GM18508 (cell line): ENCODE results near the gene BCKDHB.

ENCODE experiments used
- ATAC-seq: cut with Tn5 transposase; IDR thresholded peaks from one replicate; pipeline ENCODE4 v1.9.1; 2021; ENCODE audit warnings: moderate number of reproducible peaks; ENCODE audit not compliant: insufficient read depth, unreplicated experiment

BCKDHB gene

GRCh38 chr6:80145921-80146320 is 39.5 kb downstream of the BCKDHB start:
- no peak for ATAC-seq

GRCh38 chr6:80148220-80148619 is 41.7 kb downstream of the BCKDHB start:
- ATAC-seq, result no peak

DNA sequence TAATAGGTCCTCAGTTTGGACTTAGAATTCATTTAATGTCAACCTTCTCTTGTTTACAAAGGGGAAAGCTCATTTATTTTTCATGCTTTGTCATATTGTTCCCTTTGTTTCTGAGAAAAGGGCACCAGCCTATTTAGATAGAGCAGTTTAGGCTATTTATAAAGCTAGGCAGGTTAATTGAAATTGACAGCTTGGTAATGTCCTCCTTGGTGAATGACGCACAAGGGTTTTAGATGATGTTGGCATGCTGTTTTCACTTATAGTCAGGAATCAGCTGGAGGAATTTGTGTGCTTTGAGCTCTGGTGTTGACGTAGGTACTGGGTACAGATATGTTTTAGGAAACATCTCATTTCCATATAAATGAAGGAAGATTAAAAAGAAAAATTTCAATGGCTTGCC is 45.2 kb downstream of the BCKDHB start:
- ATAC-seq, result no peak

DNA sequence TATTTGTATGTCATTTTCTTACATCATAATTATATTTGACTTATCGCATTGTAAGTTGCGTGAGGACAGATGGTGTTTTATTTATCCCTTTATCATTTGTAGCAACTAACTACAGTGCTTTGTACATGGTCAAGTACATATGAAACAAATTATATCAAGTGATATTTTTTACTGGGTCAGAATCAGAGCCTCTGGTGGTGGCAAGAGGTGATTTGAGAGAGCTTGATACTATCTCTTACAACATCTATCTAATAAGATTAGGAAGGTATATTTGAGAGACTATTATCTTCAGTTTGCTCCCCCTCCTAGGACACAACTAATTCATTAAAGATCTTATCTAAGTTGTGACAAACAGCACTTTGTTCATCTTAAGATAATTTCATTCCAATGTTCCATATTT is 47.7 kb downstream of the BCKDHB start:
- ATAC-seq, result no peak

GRCh38 chr6:80156221-80156620 is 49.8 kb downstream of the BCKDHB start:
- ATAC-seq, result no peak

GRCh38 chr6:80158478-80158989 is 52.1 kb downstream of the BCKDHB start:
- no peak for ATAC-seq

GRCh38 chr6:80161434-80161833 is 55.0 kb downstream of the BCKDHB start:
- ATAC-seq, result no peak

GRCh38 chr6:80163754-80164187 is 57.3 kb downstream of the BCKDHB start:
- ATAC-seq, result peak; percentile 79

DNA sequence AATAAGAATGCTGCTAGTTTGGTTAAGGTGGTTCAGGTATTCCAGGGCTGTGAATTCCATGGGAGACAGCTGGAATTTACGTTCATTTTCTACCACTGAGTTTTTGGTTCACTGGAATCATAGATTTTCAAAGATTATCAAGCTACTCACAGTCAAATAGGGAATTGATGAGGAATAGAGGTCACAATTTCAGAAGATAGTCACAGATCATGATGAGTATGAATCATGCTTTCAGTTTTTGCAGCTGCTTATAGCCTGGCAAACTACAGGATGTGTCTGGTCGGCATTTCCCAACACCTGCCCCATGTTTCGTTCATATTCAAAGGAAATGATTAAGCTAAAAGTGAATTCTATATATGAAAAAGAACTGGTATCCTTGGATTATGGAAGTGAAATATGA is 58.7 kb downstream of the BCKDHB start:
- ATAC-seq, result peak; percentile 91

DNA sequence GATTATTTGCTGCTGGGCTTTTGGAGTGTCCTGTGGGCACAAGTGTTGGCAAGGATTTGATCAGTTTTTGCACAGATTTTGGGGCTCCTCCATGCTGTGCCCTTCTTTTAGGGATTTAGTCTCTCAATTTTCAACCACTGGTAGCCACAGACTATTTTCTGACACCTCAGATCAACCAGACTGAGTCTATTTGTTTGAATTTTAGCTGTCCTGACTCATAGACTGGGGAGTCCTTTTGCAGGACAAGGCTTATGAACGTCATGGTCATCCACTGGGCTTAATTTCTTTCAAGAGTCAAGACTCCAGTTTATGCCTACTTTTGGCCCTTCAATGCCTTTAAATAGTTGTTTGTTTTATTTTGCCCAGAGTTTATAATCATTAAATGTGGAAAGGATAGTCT is 59.3 kb downstream of the BCKDHB start:
- ATAC-seq, result no peak

- ATAC-seq, result no peak
Observed at GRCh38 chr6:80170433-80170832, 64.0 kb downstream of the BCKDHB start.

- no peak for ATAC-seq
Observed at GRCh38 chr6:80173411-80173810, 66.9 kb downstream of the BCKDHB start.

DNA sequence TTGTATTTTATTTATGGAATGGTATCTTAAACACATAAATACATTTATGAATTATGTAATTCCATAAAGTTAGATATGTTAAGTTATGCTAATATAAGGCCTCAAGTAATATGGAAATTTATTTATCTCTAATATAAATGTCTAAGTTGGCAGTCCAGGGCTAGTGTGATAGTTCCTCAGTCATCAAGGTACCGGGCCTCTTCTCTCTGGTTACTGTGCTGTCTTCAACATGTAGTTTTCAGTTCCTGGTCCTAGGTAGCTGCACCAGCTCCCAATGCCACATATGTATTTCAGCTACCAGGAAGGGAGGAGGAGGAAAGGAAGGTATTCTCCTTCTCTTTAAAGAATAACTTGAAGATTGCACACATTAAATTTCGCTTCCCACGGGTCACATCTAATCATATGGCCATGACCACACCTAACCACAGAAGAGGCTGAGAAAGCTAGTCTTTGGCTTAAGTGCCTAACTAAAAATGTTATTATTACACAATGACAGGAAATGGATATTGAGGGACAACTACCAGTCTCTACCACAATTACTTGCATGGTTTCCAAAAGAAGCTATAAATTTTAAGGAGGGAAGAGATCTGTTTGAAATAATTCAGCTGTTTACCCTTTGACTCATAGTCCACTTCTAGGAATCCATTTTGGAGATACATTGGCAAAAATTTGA is 68.6 kb downstream of the BCKDHB start:
- ATAC-seq, result no peak

GRCh38 chr6:80179695-80180094 is 73.2 kb downstream of the BCKDHB start:
- no peak for ATAC-seq

DNA sequence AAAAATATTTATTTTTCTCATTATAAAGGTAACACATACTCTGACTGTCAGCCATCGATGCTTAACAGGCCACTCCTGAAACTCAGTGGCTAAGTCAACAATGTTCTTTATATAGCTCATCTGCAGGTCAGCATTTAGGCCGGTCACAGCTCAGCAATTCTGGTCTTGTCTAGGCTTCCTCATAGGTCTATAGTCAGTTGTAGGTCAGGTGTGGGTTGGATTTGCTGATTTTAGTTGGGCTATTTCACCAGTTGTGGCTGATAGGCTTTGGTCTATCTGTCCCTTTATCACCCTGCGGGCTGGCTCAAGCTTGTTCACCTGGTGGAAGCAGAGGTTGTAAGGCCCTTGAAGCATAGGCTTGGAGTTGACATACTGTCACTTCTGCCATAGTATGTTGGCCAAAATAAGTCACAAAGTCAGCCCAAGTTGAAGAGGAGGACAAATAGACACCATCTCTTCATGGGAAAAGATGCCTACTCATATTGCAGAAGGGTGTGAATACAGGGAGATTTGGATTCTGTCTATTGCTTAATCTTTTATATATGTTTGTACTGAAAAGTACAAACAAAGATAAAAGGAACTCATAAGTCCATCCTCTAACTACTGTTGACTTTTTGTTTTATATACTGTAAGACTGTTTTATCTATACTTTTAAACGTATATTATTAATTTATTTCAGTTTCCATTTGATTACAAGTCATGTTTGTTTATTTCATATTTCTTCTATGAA is 75.0 kb downstream of the BCKDHB start:
- ATAC-seq, result peak; percentile 74

DNA sequence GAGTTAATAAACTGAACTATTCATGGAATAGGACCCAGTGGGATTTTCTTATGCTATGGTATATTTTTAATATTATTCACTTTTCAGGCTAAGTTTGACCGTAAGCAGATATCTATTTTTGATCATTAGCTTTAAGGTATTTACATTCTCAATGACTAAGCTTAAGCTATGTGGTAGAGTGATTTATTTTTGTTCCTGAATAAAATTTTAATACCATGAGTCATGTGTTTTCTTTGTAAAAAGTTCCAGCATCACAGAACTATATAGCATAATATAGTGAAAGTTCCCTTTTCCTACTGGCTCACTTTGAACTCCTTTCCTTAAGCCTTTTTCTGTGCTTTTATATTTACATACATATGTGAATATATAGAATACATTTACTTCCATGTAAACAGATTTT is 75.8 kb downstream of the BCKDHB start:
- no peak for ATAC-seq

DNA sequence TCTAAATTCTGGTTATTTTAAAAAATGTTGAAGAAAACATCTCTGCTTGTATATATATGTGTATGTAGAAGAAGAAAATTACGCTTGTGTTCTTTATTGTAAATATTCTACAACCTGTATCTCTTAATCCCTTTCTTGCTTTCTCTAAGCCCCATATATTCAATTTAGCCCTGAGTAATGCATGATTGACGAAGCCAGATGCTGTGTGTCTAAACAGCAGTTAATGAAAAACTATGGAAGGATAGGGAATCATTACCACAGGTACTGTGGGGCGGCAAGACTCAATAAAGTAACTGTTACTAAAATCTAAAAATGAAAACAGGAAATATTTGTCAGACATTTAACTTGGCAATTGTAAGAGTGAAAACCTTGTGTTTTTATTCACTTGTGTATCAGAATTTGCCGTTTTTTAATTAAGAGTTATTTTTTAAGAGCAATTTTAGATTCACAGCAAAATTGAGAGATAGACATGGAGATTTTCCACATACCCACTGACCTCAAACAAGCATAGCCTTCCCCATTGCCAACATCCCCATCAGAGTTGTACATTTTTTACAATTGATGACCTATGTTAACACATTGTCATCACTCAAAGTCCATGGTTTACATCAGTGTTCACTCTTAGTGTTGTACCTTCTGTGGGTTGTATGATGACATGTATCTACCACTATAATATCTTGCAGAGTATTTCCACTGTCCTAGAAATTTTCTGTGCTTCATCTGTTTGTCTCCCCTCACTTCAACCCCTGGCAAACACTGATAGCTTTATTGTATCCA is 76.7 kb downstream of the BCKDHB start:
- ATAC-seq, result no peak

GRCh38 chr6:80185492-80185891 is 79.0 kb downstream of the BCKDHB start:
- ATAC-seq, result no peak

DNA sequence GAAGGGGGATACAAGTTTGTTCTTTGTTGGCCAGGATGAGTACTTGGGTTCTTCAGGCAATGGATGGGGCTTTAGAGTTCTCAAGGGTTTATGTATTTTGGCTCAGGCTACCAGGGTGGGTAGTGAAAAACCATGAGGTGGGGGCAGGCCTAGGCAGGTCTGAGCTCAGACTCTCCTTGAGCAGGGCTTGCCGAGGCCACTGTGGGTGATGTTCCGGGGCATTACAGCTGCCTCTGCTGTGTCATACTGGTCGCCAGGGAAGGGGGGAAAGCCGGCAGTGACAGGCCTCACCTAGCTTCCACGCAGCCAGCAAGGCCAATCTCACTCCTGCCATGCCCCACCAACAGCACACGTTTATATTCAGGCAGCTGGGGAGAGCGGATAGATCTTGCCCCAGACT is 79.6 kb downstream of the BCKDHB start:
- no peak for ATAC-seq

DNA sequence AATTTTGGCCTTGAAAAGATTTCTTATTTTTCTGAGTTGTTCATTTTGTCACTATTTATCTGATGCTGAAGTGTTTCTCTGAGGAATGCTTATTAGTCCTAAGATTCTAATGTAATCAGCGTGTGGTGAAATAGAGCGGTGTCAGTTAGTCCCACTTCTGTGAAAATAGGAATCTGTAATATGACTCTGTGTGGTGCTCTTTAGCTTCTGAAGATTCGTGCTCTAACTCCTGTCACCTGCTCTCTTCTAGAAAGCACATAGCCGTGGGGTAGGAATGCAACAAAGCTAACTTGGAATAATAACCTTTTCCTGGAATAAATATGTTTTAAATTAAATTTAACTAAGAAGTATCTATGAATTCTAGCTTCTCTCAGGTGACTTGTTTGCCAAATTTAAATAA is 90.4 kb downstream of the BCKDHB start:
- ATAC-seq, result no peak

DNA sequence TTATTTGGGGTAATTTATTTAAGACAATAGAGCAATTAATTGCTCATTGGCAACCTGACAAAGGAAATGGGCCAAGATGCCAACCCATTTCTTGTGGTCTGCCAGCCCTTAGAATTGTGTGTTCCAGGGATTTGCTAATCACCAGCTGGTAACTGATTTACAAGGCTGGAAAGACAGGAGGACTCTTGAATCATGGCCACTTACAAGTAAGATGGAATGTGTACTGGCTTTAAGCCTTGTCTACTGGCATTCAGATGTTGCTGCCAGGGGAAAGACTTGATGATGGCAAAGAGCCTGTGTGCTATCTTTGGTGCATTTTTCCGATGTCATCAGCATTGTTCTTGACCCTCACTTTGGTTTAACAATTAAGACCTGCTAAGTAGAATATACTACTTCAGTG is 91.0 kb downstream of the BCKDHB start:
- ATAC-seq, result no peak
